Neural cell (in vitro differentiated cells): ENCODE measurements around the gene IDH3A. TPM values are rescaled to one million over a fixed set of nuclear protein-coding genes. Genes with fewer than 3 reads are reported as not detected.

Experiments
- H2AFZ ChIP-seq: fragments of 200-600, 300-800 bp; sonication (generic), shearing (Covaris generic); 2 replicates; pipeline ENCODE4 v1.6.0; 2014; ENCODE audit warnings: low read depth, mild to moderate bottlenecking, antibody characterized with exemption, low read length, moderate library complexity
- H3F3A ChIP-seq: fragments of 200-600 bp; shearing (Covaris generic); 2 replicates; pipeline ENCODE4 v1.6.1; 2016; ENCODE audit warnings: mild to moderate bottlenecking, moderate library complexity, mixed read lengths, antibody characterized with exemption, low read length; ENCODE audit not compliant: insufficient read depth, poor library complexity, severe bottlenecking
- H3K27ac ChIP-seq: fragments of 200-600, 300-800 bp; sonication (generic), shearing (Covaris generic); 2 replicates; pipeline ENCODE4 v1.5.1; 2014; ENCODE audit warnings: mild to moderate bottlenecking, low read length, moderate library complexity
- H3K27me3 ChIP-seq: fragments of 300-800, 200-600 bp; sonication (generic), shearing (Covaris generic); 2 replicates; pipeline ENCODE4 v1.6.0; 2014; ENCODE audit warnings: mild to moderate bottlenecking, low read depth, low read length, moderate library complexity; ENCODE audit not compliant: insufficient read depth
- H3K36me3 ChIP-seq: fragments of 300-800, 200-600 bp; sonication (generic), shearing (Covaris generic); 2 replicates; pipeline ENCODE4 v1.5.1; 2014; ENCODE audit warnings: mild to moderate bottlenecking, antibody characterized with exemption, low read length, moderate library complexity; ENCODE audit not compliant: insufficient read depth
- H3K4me2 ChIP-seq: fragments of 300-800, 200-600 bp; sonication (generic), shearing (Covaris generic); 2 replicates; pipeline ENCODE4 v1.6.0; 2014; ENCODE audit warnings: mild to moderate bottlenecking, low read length
- H3K4me3 ChIP-seq: fragments of 300-800, 200-600 bp; sonication (generic), shearing (Covaris generic); 2 replicates; pipeline ENCODE4 v1.5.1; 2014; ENCODE audit warnings: mild to moderate bottlenecking, low read length, moderate library complexity
- H3K79me2 ChIP-seq: fragments of 200-600 bp; shearing (Covaris generic); replicated peaks from 2 replicates; pipeline ENCODE4 v1.6.0; 2014; ENCODE audit warnings: mild to moderate bottlenecking, low read length, moderate library complexity; ENCODE audit not compliant: insufficient read depth
- H3K9ac ChIP-seq: fragments of 300-800, 200-600 bp; sonication (generic), shearing (Covaris generic); 2 replicates; pipeline ENCODE4 v1.6.1; 2016; ENCODE audit warnings: mild to moderate bottlenecking, low read length, mixed read lengths
- H3K9me2 ChIP-seq: fragments of 200-600 bp; shearing (Covaris generic); 2 replicates; pipeline ENCODE4 v1.6.1; 2016; ENCODE audit warnings: mild to moderate bottlenecking, low read length, mixed read lengths; ENCODE audit not compliant: insufficient read depth
- H3K9me3 ChIP-seq: fragments of 200-600, 300-800 bp; sonication (generic), shearing (Covaris generic); 2 replicates; pipeline ENCODE4 v1.6.1; 2016; ENCODE audit warnings: mild to moderate bottlenecking, mixed run types, low read length, moderate library complexity, mixed read lengths
- H4K20me1 ChIP-seq: fragments of 200-600 bp; shearing (Covaris generic); 2 replicates; pipeline ENCODE4 v1.6.1; 2016; ENCODE audit warnings: mild to moderate bottlenecking, mixed run types; ENCODE audit not compliant: insufficient read depth
- CTCF ChIP-seq: fragments of 450-650 bp; IDR thresholded peaks from 2 replicates; pipeline ENCODE4 v1.5.1; 2014; ENCODE audit warnings: antibody characterized with exemption, mild to moderate bottlenecking, moderate library complexity; ENCODE audit not compliant: poor library complexity, severe bottlenecking
- EP300 ChIP-seq: fragments of 450-650 bp; conservative IDR thresholded peaks from 2 replicates; pipeline ENCODE4 v1.6.1; 2014; ENCODE audit warnings: antibody characterized with exemption, mild to moderate bottlenecking, moderate library complexity; ENCODE audit not compliant: poor library complexity, severe bottlenecking
- EZH2 ChIP-seq: fragments of 200-600, 300-800 bp; shearing (Covaris generic), sonication (generic); IDR thresholded peaks from 2 replicates; pipeline ENCODE4 v1.6.1; 2014; ENCODE audit warnings: antibody characterized with exemption, low read length, borderline replicate concordance, mild to moderate bottlenecking; ENCODE audit not compliant: insufficient read depth, poor library complexity, severe bottlenecking
- MXI1 ChIP-seq: fragments of 450-650 bp; conservative IDR thresholded peaks from 2 replicates; pipeline ENCODE4 v1.6.1; 2014; ENCODE audit warnings: antibody characterized with exemption, mild to moderate bottlenecking; ENCODE audit not compliant: poor library complexity, severe bottlenecking
- POLR2AphosphoS5 ChIP-seq: IDR thresholded peaks from 2 replicates; pipeline ENCODE4 v1.6.1; 2012
- RAD21 ChIP-seq: fragments of 450-650 bp; conservative IDR thresholded peaks from 2 replicates; pipeline ENCODE4 v1.6.1; 2014; ENCODE audit warnings: antibody characterized with exemption, mild to moderate bottlenecking, moderate library complexity
- REST ChIP-seq: IDR thresholded peaks from 2 replicates; pipeline ENCODE4 v1.6.1; 2012; ENCODE audit warnings: borderline replicate concordance
- SMC3 ChIP-seq: fragments of 450-650 bp; conservative IDR thresholded peaks from 2 replicates; pipeline ENCODE4 v1.6.1; 2014; ENCODE audit warnings: antibody characterized with exemption, mild to moderate bottlenecking, moderate library complexity; ENCODE audit not compliant: poor library complexity
- TAF1 ChIP-seq: IDR thresholded peaks from 2 replicates; pipeline ENCODE4 v1.6.1; 2012; ENCODE audit warnings: low read depth
- polyA plus RNA-seq: library from polyadenylated mRNA; depleted of rRNA; stranded (reverse); fragments of >200 nt; gene quantifications from 2 replicates; pipeline ENCODE4 v1.2.3, GENCODE V29; 2014

IDH3A gene
- polyA plus RNA-seq, 1 donor from 2014 or later, result 90.7 TPM

- Histone ChIP-seq H3K9ac (no peak overlapping the region), H3K36me3 (peaks cover 17% of the 10 kb centered on the region), H3K9me2 (no peaks in the 10 kb centered on the region), H3K4me2 (no peak overlapping the region), H4K20me1 (no peaks in the 10 kb centered on the region), H3F3A (no peaks in the 10 kb centered on the region), H3K4me3 (no peak overlapping the region), H2AFZ (no peak overlapping the region), H3K79me2 (no peaks in the 10 kb centered on the region), H3K27me3 (no peaks in the 10 kb centered on the region), H3K9me3 (no peaks in the 10 kb centered on the region), H3K27ac (no peak overlapping the region)
- TF ChIP-seq RAD21 (no peak), SMC3 (no peak), REST (no peak), POLR2AphosphoS5 (no peak), CTCF (no peak), EZH2 (no peak), MXI1 (no peak), EP300 (no peak), TAF1 (no peak)
Measured at GRCh38 chr15:78170848-78171773, 21.9 kb downstream of the IDH3A start.

GRCh38 chr15:78171864-78172472, 22.8 kb downstream of the IDH3A start:
- H4K20me1 ChIP-seq, result no peaks in the 10 kb centered on the region
- no peaks in the 10 kb centered on the region for H3K79me2 ChIP-seq
- no peaks in the 10 kb centered on the region for H3K9me2 ChIP-seq
- H3K9me3 ChIP-seq, result no peaks in the 10 kb centered on the region
- no peak overlapping the region for H3K4me3 ChIP-seq
- H3K9ac ChIP-seq, result no peak overlapping the region
- H3K4me2 ChIP-seq, result no peak overlapping the region
- no peaks in the 10 kb centered on the region for H3K27me3 ChIP-seq
- H3F3A ChIP-seq, result no peaks in the 10 kb centered on the region
- TF ChIP-seq CTCF, result no peak
- TF ChIP-seq MXI1, result no peak
- no peak for TF ChIP-seq TAF1
- TF ChIP-seq REST, result no peak
- TF ChIP-seq SMC3, result no peak
- TF ChIP-seq EZH2, result no peak
- TF ChIP-seq EP300, result no peak
- TF ChIP-seq RAD21, result no peak
- TF ChIP-seq POLR2AphosphoS5, result no peak
- H2AFZ ChIP-seq, result no peak overlapping the region
- H3K36me3 ChIP-seq, result peaks cover 17% of the 10 kb centered on the region
- no peak overlapping the region for H3K27ac ChIP-seq
